Type B pancreatic cell (in vitro differentiated cells): ENCODE results near the gene ABHD14A. TPM values are rescaled to one million over a fixed set of nuclear protein-coding genes. Genes with fewer than 3 reads are reported as not detected.

ENCODE experiments used
- DNase-seq: peaks from one replicate; pipeline ENCODE4 v3.0.0; 2021; ENCODE audit warnings: mixed read lengths; ENCODE audit not compliant: unreplicated experiment; ENCODE audit errors: extremely low spot score
- H3K27ac Mint-ChIP-seq: 2 replicates; pipeline ENCODE4 v1.8.0; 2021; ENCODE audit warnings: mild to moderate bottlenecking, mixed read lengths
- H3K27me3 Mint-ChIP-seq: 2 replicates; pipeline ENCODE4 v1.8.0; 2021; ENCODE audit warnings: mixed read lengths
- H3K36me3 Mint-ChIP-seq: 2 replicates; pipeline ENCODE4 v1.8.0; 2021; ENCODE audit warnings: mixed read lengths
- H3K4me1 Mint-ChIP-seq: one replicate; pipeline ENCODE4 v1.8.0; 2021; ENCODE audit warnings: mixed read lengths; ENCODE audit not compliant: unreplicated experiment
- H3K4me3 Mint-ChIP-seq: 2 replicates; pipeline ENCODE4 v1.8.0; 2021; ENCODE audit warnings: mild to moderate bottlenecking, mixed read lengths
- H3K9me3 Mint-ChIP-seq: 2 replicates; pipeline ENCODE4 v1.8.0; 2021; ENCODE audit warnings: mixed read lengths
- CTCF ChIP-seq: fragments of 200-600 bp; sonication (generic); conservative IDR thresholded peaks from 2 replicates; pipeline ENCODE4 v1.5.0; 2021; ENCODE audit warnings: antibody characterized with exemption, mild to moderate bottlenecking
- total RNA-seq: library from RNA; stranded (reverse); gene quantifications from 2 replicates; pipeline ENCODE4 v1.2.1, GENCODE V29; 2021; ENCODE audit warnings: low replicate concordance

The ABHD14A gene
- total RNA-seq, 1 donor from 2014 or later: 16.6 TPM

GRCh38 chr3:51966922-51967383 lies 7.9 kb upstream of the ABHD14A start:
- TF ChIP-seq CTCF: no peak
- Mint-ChIP-seq H3K4me3 (peak overlapping the region; percentile 86), H3K9me3 (no peaks in the 10 kb centered on the region), H3K27me3 (no peaks in the 10 kb centered on the region), H3K4me1 (peaks cover 34% of the 10 kb centered on the region), H3K36me3 (peaks cover 4% of the 10 kb centered on the region), H3K27ac (peak overlapping the region; percentile 82)
- DNase-seq: no peak

- no peak for DNase-seq
- Mint-ChIP-seq H3K27me3 (no peaks in the 10 kb centered on the region), H3K36me3 (peaks cover 4% of the 10 kb centered on the region), H3K9me3 (no peaks in the 10 kb centered on the region), H3K4me3 (peak within 1 kb of the TSS; percentile 91), H3K27ac (peak within 1 kb of the TSS; percentile 90), H3K4me1 (peaks cover 31% of the 10 kb centered on the region)
- no peak for TF ChIP-seq CTCF
These were observed 7.3 kb upstream of the ABHD14A start, which contains the start of gene PCBP4 for GRCh38 chr3:51967384-51968169. Gene PCBP4, minus strand, starts transcription at chr3:51967454. Its CDS starts 6,214 bp downstream, at chr3:51961240.

- no peaks in the 10 kb centered on the region for H3K9me3 Mint-ChIP-seq
- H3K4me1 Mint-ChIP-seq: peaks cover 31% of the 10 kb centered on the region
- no peaks in the 10 kb centered on the region for H3K27me3 Mint-ChIP-seq
- no peak for TF ChIP-seq CTCF
- no peak for DNase-seq
- H3K4me3 Mint-ChIP-seq: peak overlapping the region; percentile 91
- peak overlapping the region; percentile 90 for H3K27ac Mint-ChIP-seq
- peaks cover 4% of the 10 kb centered on the region for H3K36me3 Mint-ChIP-seq
These were observed 6.6 kb upstream of the ABHD14A start for GRCh38 chr3:51968170-51968775.

GRCh38 chr3:51968883-51969678 lies 5.8 kb upstream of the ABHD14A start:
- no peak for DNase-seq
- peaks cover 4% of the 10 kb centered on the region for H3K36me3 Mint-ChIP-seq
- peak overlapping the region; percentile 91 for H3K4me3 Mint-ChIP-seq
- no peaks in the 10 kb centered on the region for H3K27me3 Mint-ChIP-seq
- no peak for TF ChIP-seq CTCF
- no peaks in the 10 kb centered on the region for H3K9me3 Mint-ChIP-seq
- H3K27ac Mint-ChIP-seq: peak overlapping the region; percentile 90
- peaks cover 33% of the 10 kb centered on the region for H3K4me1 Mint-ChIP-seq

- Mint-ChIP-seq H3K27me3 (no peaks in the 10 kb centered on the region), H3K36me3 (peaks cover 4% of the 10 kb centered on the region), H3K9me3 (no peaks in the 10 kb centered on the region), H3K4me3 (no peak overlapping the region), H3K4me1 (peaks cover 30% of the 10 kb centered on the region), H3K27ac (no peak overlapping the region)
- no peak for DNase-seq
- TF ChIP-seq CTCF: no peak
These were observed 5.0 kb upstream of the ABHD14A start for GRCh38 chr3:51969841-51970240.
